GM19035 (cell line): Measurements from ENCODE around the gene SHPK.
"Not testable (repeated sequence)": the region's sequence is repeated elsewhere in the genome, so short reads cannot be mapped to it uniquely, and the experiment has no call there.

Experiments
- ATAC-seq: cut with Tn5 transposase; IDR thresholded peaks from one replicate; pipeline ENCODE4 v1.9.1; 2021; ENCODE audit not compliant: unreplicated experiment

Gene SHPK

DNA sequence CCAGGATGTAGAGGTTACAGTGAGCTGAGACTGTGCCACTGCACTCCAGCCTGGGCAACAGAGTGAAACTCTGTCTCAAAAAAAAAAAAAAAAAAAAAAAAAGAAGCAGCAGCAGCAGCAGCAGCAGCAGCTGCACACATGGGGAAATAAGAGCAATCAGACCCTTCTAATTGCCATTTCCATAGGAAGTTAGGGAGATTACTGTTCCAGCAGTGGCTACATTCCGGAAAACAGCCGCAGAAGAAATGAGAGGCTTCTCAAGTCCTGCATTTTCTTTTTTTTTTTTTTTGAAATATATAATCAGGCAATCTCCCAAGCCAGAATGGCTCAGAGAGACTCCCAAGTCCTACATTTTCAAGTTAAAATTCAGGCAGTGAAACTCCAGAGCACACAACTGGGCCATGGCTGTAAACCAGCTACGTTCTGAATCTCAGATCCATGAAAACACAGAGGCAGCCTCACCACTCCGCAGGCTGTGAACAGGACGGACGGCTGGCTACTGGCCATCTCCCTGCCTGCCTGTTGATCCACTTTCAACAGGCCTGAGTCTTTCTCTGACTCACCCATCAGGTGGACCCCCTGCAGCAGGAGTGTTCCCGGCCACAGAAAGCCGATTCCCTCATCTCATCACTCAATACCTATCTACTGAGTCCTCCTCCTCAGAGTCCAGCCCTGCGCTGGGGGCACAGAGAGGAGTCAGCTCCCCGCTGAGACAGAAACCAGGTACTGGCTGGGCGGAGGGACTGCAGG lies 41.8 kb downstream of the SHPK start:
- ATAC-seq = no peak

DNA sequence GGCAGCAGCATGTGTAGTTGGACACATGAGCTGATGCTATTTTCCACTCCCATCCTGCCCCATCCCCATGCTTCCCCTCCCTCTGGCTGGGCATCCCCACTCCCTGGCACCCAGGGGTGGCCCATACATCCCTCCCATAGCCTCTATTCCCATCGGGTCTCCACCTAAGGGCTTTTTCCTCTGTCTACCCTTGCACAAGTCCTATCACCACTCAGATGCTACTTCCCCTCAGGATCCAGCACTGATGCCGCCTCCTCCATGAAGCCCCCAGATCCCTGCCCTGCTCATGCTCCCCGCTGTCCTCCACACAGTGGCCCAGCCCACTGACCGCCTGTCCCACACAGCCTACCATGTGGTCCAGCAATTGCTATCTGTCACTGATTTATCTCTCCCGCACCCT lies 42.7 kb downstream of the SHPK start:
- no peak for ATAC-seq

DNA sequence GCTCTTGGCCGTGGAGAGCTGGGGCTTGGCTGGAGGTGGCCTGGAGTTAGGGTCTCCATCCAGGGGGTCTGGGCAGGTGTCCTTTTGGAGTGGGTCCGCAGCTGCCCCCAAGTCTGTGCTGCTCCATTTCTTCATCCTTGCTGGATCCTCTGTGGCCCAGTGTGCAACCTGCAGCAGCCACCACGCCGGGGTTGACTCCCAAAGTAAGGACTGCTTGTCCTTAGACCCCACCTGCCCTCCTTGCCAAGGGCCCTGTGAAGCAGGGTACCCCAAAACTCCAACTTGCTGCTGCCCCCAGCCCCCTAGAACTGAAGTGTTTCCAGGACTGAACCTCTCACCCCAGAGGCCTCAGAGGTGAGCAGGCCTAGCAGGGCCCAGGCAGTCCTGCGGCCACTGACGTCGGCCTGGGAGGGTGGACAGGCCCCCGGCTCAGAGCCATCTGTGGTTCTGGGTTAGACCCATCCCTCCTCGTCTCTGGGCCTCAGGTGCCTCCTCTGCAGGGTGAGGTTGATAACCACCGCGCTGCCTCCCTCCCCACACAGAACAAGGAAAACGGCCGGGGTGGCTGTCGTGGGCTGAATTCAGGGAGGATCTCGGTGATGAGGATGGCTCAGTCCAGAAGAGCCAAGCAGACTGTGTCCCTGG lies 43.7 kb downstream of the SHPK start:
- ATAC-seq = no peak

DNA sequence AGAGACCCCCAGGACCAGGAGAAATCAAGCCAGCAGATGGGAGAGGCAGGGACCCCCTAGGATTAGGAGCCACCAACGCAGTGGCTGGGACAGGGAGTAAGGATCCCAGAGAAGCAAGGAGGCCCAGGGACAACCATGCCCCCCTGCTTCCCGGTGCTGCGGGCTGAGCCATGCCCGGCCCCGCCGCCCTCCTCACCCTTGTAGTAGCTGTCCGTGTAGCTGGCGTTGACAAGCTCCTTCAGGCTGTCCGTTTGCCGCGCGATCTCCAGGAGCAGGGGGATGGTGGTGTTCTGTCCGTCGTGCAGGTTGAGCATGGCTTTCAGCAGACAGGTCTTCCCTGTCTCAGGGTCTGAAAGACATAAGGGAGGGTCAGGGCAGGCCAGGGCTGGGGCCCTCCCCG lies 45.3 kb downstream of the SHPK start:
- ATAC-seq = no peak

DNA sequence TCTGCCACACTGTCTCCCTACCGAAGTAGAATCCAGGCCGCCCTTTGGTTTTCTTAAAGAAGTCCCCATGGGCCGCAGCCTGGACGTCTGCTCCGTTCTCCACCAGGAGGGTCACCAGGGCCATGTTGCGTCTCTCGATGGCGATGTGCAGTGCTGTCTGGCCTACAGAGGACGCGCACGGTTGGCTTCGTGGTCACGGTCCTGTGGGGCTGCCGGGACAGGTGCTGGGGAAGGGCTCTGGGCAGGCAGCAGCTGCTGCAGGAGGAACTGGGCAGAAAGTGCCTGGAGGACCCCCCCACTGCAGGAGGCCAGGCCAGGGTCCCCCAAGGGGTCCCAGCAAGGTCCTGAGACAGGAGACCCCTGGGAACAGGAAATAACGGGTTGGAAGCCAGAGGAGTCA lies 45.8 kb downstream of the SHPK start:
- no peak for ATAC-seq

DNA sequence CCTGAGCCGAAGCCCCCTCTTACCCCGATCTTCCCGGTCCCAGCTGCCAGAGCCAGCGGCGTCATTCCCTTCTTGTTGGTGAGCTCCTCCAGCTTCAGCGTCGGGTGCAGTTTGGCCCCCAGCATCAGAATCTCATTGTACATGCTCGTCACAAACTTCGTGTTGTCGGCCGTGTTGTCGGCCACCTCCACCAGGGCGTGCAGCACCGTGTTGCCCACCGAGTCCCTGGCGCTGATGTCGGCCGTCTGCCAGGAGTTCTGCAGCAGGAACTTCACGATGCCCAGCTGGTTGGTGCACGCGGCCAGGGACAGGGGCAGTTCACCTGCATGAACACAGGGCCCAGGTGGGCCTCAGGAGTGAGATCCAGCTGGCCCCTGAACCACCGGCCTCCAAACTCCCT lies 46.3 kb downstream of the SHPK start:
- ATAC-seq = no peak

DNA sequence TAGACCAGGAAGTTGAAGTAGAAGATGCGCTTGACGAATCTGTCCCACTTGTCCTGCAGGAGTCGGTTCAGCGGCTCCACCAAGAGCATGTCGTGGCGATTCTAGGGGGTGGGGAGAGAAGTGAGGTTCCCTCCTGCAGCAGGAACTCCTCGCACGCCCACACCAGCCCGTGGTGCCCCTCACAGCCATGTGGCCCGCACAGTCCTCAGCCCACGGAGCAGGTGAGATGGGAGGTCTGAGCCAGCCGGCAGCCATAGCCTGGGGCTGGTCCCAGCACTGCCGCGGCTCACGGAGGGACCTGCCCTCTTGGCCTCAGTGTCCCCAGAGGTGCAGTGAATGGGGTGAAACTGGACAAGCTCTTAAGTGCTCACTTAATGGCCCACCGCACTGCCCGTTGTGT lies 50.2 kb downstream of the SHPK start:
- ATAC-seq = no peak

DNA sequence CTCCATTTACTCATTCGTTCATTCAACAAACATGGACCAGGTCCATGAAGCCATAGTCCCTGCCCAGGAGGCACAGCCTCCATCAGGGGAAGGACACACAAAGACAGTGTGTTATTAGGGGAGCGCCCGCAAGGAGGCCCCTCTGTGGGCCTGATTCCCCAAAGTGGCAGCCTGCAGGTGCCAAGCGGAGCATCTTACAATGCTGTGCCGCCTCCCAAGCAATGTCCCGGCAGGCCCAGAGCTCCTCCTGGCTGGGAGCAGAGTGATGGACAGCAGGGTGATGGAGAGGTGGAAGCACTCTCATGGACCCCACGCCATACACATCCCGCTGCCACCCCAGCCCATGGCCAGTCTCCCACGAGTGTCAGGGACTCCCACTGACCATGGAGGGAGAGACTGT lies 52.6 kb downstream of the SHPK start:
- no peak for ATAC-seq

DNA sequence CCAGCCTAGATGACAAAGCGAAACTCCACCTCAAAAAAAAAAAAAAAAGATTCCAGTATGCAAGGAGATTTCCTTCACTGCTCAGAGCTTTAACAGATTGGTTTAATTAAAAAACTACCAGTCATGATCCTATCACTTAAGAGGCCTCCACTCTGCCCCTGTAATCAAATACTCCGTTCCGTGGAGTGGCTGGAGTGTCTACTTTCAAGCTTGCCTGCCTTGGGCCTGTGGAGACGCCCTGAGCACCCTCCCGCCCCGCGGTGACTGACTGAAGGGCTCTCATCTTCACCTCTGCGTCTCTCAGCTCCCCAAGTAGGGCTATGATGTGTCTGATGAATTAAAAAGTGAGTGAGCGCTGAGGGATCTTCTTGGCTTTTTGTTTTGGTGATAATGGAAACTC lies 53.1 kb downstream of the SHPK start:
- no peak for ATAC-seq

DNA sequence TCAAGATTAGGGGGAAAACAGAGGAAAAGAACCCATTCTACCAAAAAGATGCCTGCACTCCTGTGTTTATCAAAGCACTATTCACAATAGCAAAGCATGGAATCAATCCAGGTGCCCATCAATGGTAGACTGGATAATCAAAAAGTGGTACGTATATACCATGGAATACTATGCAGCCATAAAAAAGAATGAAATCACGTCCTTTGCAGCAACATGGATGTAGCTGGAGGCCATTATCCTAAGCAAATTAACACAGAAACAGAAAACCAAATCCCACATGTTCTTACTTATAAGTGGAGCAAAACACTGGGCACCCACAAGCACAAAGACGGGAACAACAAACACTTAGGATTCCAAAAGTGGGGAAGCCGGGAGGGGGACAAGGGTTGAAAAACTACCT lies 57.4 kb downstream of the SHPK start:
- not testable (repeated sequence) for ATAC-seq

DNA sequence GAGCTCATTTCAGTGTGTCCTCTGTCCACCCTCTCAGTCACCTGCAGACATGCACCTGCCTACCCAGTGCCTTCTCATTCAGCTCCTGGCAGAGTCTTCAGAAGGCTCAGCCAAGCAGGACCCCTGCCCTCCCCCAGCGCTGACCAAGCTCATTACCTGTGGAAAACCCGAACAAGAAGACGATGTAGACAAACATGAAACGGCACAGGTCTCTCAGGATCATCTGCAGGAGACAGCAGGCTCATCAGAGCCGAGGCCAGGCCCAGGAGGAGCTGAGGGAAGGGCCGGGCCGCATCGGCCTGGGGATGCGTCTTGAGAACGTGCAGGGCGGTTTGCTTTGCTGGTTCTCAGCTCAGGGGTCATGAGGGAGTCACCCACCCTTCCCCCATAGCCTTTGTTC lies 59.1 kb downstream of the SHPK start:
- no peak for ATAC-seq

DNA sequence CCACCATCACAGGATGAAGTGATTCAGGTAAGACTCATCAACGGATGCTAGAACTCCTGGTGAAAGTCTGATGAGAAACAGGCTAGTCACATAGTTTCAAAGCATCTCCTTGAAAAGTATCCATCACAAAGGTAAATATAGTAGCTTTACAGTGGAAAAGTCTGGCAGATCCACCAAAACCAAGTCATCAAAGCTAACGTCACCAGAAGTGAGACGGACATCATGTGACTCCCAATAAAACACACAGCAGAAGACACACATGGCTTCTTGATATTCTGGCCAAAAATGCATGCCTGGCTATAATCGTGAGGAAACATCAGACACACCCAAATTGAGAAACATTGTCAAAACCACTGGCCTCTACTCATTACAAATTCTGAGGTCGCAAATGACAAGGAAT lies 60.5 kb downstream of the SHPK start:
- no peak for ATAC-seq

DNA sequence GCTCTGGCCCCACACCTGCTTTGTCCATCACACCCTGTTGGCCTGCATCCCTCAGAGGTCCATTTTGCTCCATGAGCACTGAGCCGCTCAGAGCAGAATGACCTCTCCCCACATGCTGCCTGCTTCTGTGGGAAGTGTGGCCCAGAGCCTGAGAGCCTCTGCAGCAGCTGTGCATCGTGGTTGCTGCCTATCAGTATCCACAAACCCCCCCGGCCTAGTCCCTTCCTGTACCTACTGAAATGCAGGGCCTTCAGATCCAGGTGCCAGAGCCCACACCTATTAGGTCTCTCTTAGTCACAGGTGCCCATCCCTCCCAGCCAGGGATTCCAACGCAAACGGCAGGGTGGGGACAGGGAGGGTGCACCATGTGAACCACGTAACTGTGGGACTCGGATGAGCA lies 61.8 kb downstream of the SHPK start:
- no peak for ATAC-seq

DNA sequence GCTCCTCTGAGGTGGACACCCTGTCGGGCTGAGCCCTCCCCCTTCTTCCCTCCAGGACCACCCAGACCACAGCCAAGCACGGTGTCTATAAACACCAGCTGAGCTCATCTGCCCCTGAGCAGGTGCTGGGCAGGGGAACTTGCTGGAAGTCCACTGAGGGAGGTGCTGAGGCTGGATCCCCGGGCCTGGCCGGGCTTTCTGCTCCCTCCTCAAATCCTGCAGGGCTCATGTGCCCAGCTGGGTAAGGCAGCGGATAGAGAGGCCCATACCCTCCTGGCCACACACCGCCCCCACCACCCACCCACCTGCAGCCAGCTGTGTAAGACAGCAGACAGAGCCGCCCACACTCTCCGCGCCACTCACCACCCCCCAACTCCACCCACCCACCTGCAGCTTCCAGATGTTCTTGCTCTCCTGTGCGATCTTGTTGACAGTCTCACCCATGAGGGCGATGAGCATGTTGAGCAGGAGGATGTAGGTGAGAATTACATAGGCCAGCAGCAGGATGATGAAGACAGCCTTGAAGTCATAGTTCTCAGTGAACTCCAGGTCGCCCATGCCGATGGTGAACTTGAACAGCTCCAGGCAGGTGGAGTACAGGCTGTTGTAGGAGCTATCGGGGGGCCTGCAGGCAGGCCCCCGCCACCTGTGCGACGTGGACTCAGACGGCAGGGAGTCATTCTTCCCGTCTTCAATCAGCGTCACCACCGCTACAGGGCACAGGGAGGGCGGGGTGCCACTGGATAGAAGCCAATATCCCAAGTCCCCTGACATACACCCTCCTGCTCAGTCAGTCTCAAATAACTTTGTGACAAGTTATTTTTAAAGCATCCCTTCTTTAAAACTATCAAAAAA lies 62.6 kb downstream of the SHPK start:
- ATAC-seq = no peak

DNA sequence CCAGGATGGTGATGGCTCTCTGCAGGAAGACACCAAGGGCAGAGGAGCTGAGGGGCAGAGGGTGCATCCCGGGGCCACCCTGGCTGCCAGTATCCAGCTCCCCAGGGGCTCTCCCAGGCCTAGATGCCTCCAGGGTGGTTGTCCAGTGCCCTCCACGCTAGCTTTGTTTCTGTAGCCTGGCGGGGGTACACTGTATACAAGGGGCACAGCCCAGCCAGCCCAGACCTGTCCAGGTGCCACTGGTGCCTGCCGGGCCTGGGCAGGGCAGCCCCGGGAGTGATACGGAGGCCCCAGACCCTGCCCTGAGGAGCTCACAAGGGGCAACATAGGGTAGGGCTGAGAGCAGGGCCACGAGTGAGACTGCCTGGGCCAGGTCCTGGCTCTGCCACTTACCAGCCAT lies 63.8 kb downstream of the SHPK start:
- no peak for ATAC-seq

DNA sequence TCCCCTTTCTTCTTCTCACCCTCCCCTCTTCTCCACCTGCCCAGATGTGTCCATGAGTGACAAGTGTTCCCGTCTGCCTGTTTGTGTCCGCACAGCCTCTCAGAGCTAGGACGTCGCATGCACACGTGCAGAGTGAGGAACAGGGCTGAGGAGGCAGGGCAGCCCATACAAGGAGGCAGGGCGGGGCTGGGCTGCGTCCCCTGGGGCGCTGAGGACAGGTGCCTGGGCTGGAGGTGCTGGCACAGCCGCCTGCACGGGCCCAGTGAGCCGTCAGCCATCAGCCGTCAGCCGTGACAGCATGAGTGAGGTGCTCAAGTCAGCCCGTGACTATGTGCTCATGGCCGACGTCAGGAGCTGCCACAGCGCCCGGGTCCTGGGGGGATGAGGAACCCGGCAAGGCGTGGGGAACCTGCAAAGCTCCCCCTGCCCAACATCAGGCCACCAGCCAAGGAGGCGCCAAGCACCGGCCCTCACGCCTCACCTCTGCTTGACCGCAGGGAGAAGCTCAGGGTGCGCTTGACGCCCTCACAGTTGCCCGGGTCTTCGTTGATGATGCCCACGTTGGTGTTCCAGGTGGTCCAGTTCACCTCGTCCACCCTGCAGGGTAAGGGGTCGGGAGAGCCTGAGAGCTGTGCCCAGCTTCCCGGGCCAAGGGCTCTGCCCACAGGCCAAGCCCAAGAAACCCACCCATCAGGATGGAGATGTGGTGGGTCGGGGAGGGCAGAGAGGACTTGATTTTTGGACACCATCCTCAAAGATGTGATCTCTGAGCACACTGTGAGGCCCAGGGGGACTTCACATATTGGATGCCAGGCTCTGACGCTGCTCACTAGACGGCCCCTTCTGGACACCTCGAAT lies 64.8 kb downstream of the SHPK start:
- no peak for ATAC-seq

DNA sequence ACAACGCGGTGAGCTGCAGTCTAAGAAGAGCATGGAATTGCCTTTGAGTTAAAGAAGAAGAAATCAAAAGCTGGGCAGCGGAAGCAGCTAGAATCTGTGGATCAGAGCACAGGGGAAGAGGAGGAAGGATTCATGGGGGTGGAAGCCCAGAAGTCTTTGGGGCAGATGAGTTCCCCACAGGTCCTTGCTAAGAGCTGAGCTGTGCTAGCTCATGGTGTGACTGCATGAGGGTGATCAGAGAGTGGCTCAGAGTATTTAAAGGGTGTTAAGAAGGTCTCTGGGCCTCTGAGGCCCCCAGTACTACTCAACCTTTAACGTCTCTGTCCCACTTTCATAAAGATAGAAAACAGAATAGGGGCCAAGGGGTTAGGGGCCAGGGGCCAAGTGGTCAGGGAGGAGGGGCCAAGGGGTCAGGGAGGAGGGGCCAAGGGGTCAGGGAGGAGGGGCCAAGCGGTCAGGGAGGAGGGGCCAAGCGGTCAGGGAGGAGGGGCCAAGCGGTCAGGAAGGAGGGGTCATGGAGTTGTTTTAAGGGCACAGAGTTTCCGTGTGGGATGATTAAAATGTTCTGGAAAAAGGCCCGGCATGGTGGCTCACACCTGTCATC lies 66.4 kb downstream of the SHPK start:
- no peak for ATAC-seq

DNA sequence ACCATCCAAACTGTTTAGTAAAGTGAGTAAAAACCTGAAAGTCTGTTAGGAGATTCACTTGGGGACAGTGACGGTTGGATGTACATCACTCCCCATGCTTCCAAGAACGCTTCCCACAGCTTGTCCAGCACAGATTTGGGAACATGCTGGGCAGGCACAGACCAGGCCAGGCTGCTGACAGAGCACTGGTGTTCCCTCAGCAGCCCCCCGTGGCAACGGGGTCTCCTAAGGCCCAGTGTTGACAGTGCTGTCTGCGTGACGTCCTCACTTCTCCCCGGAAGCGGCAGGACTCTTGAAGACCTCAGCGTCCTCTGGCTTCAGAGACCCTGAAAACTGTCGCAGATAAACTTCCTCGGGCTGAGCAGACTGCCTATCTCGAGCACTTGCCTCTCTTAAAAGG lies 69.5 kb downstream of the SHPK start:
- no peak for ATAC-seq

DNA sequence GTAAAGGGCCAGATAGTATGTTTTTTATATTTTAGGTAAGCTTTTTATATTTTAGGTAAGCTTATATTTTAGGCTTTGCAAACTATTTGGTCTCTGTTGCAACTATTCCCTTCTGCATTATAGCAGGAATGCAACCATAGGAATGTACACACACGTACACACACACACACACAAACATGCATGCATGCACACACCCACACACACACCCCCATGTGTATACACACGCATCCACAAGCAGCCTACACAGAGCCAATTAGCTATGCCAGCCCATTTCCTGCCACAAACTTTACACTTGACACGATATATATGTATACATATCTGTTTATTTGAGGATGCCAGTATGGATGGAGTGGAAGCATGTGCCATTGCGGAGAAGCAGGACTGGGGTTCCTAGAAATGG lies 70.9 kb downstream of the SHPK start:
- no peak for ATAC-seq

DNA sequence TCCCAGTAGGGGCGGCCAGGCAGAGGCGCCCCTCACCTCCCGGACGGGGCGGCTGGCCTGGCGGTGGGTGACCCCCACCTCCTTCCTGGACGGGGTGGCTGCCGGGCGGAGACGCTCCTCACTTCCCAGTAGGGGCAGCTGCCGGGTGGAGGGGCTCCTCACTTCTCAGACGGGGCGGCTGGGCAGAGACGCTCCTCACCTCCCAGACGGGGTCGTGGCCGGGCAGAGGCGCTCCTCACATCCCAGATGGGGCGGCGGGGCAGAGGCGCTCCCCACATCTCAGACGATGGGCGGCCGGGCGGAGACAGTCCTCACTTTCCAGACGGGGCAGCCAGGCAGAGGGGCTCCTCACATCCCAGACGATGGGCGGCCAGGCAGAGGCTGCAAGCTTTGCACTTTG lies 71.8 kb downstream of the SHPK start:
- ATAC-seq = not testable (repeated sequence)

DNA sequence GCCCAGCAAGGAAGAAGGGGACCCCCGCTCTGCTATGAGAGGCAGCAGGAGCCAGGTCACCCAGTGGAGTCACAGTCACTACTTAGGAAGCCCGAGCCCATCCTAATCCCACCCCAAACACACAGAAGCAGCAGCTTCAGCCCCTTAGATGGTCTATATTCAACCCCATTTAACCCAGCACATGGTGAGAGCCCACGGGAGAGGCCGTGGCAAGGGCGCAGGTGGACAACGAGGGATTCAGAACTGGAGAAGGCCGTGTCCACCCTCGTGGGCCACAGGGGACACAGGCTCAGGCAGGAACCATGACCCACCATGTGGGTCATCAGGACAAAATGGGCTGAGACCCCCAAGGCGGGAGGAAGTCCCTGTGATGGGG lies 76.8 kb downstream of the SHPK start:
- ATAC-seq = no peak
